MM.1S (cell line): ENCODE results near the gene MMP19.

Experiments used
- DNase-seq: peaks from one replicate; pipeline ENCODE4 v3.0.0-alpha.2; 2015
- H2AFZ ChIP-seq: fragments of 300-600 bp; sonication (generic); 2 replicates; pipeline ENCODE4 v1.6.0; 2016; ENCODE audit warnings: antibody characterized with exemption, low read length
- H3F3A ChIP-seq: fragments of 300-600 bp; sonication (generic); 2 replicates; pipeline ENCODE4 v1.6.1; 2016; ENCODE audit warnings: mild to moderate bottlenecking, antibody characterized with exemption, low read length, moderate library complexity, mixed read lengths; ENCODE audit not compliant: insufficient read depth
- H3K27ac ChIP-seq: fragments of 300-600 bp; sonication (generic); 2 replicates; pipeline ENCODE4 v1.5.1; 2016; ENCODE audit warnings: mild to moderate bottlenecking, low read length
- H3K27me3 ChIP-seq: fragments of 300-600 bp; sonication (generic); replicated peaks from 2 replicates; pipeline ENCODE4 v1.6.0; 2016; ENCODE audit warnings: low read length; ENCODE audit not compliant: insufficient read depth
- H3K36me3 ChIP-seq: fragments of 300-600 bp; sonication (generic); replicated peaks from 2 replicates; pipeline ENCODE4 v1.6.1; 2016; ENCODE audit warnings: mild to moderate bottlenecking, low read length, mixed read lengths; ENCODE audit not compliant: insufficient read depth
- H3K4me1 ChIP-seq: fragments of 300-600 bp; sonication (generic); 2 replicates; pipeline ENCODE4 v1.6.1; 2016; ENCODE audit warnings: low read length, mixed read lengths
- H3K4me2 ChIP-seq: fragments of 300-600 bp; sonication (generic); 2 replicates; pipeline ENCODE4 v1.6.0; 2016; ENCODE audit warnings: low read depth, low read length
- H3K4me3 ChIP-seq: fragments of 300-600 bp; sonication (generic); 2 replicates; pipeline ENCODE4 v1.5.1; 2016; ENCODE audit warnings: low read length, mixed read lengths
- H3K79me2 ChIP-seq: fragments of 300-600 bp; sonication (generic); 2 replicates; pipeline ENCODE4 v1.6.1; 2016; ENCODE audit warnings: mixed run types, low read length, mixed read lengths
- H3K9ac ChIP-seq: fragments of 300-600 bp; sonication (generic); 2 replicates; pipeline ENCODE4 v1.6.1; 2016; ENCODE audit warnings: low read length, mixed read lengths
- H3K9me2 ChIP-seq: fragments of 300-600 bp; sonication (generic); replicated peaks from 2 replicates; pipeline ENCODE4 v1.6.1; 2016; ENCODE audit warnings: mild to moderate bottlenecking, low read length, mixed read lengths; ENCODE audit not compliant: insufficient read depth
- H3K9me3 ChIP-seq: fragments of 300-600 bp; sonication (generic); replicated peaks from 2 replicates; pipeline ENCODE4 v1.6.1; 2016; ENCODE audit warnings: mild to moderate bottlenecking, low read length, mixed read lengths; ENCODE audit not compliant: insufficient read depth
- H4K20me1 ChIP-seq: fragments of 300-600 bp; sonication (generic); 2 replicates; pipeline ENCODE4 v1.6.1; 2016; ENCODE audit warnings: mild to moderate bottlenecking, low read length, moderate library complexity, mixed read lengths; ENCODE audit not compliant: insufficient read depth
- CTCF ChIP-seq: fragments of 300-600 bp; sonication (generic); IDR thresholded peaks from 2 replicates; pipeline ENCODE4 v1.5.1; 2016; ENCODE audit warnings: antibody characterized with exemption, low read length, mixed read lengths
- EZH2 ChIP-seq: fragments of 300-600 bp; sonication (generic); optimal IDR thresholded peaks from 2 replicates; pipeline ENCODE3; 2017; ENCODE audit warnings: low read depth, mild to moderate bottlenecking, antibody characterized with exemption, low read length, mixed read lengths
- EZH2phosphoT487 ChIP-seq: fragments of 300-600 bp; sonication (generic); IDR thresholded peaks from 2 replicates; pipeline ENCODE4 v1.6.1; 2018; ENCODE audit warnings: antibody characterized with exemption, low read length

The MMP19 gene

GRCh38 chr12:55850401-55850800 lies 7.7 kb upstream of the MMP19 start:
- H3K27ac ChIP-seq: no peak overlapping the region
- H3K36me3 ChIP-seq: no peaks in the 10 kb centered on the region
- H3K27me3 ChIP-seq: peaks cover 6% of the 10 kb centered on the region; the same call in 1 of the 2 replicates
- no peaks in the 10 kb centered on the region for H3K9me3 ChIP-seq
- no peaks in the 10 kb centered on the region for H3K9me2 ChIP-seq
- no peak overlapping the region for H3K9ac ChIP-seq
- no peaks in the 10 kb centered on the region for H3F3A ChIP-seq
- no peak overlapping the region for H2AFZ ChIP-seq
- no peak for DNase-seq
- H3K4me2 ChIP-seq: no peak overlapping the region
- H4K20me1 ChIP-seq: no peaks in the 10 kb centered on the region
- no peaks in the 10 kb centered on the region for H3K79me2 ChIP-seq
- H3K4me1 ChIP-seq: no peaks in the 10 kb centered on the region
- TF ChIP-seq EZH2 (no peak), CTCF (no peak)
- H3K4me3 ChIP-seq: no peak overlapping the region

GRCh38 chr12:55849616-55850343 lies 7.0 kb upstream of the MMP19 start:
- H3K9me3 ChIP-seq: no peaks in the 10 kb centered on the region
- H3K4me2 ChIP-seq: no peak overlapping the region
- H3K4me3 ChIP-seq: no peak overlapping the region
- no peaks in the 10 kb centered on the region for H3K4me1 ChIP-seq
- DNase-seq: no peak
- H3K79me2 ChIP-seq: no peaks in the 10 kb centered on the region
- no peaks in the 10 kb centered on the region for H3K36me3 ChIP-seq
- no peaks in the 10 kb centered on the region for H3F3A ChIP-seq
- H2AFZ ChIP-seq: no peak overlapping the region
- H3K27me3 ChIP-seq: peaks cover 6% of the 10 kb centered on the region; the same call in 1 of the 2 replicates
- H3K9me2 ChIP-seq: no peaks in the 10 kb centered on the region
- no peak for TF ChIP-seq EZH2phosphoT487
- no peak overlapping the region for H3K27ac ChIP-seq
- H4K20me1 ChIP-seq: no peaks in the 10 kb centered on the region
- no peak overlapping the region for H3K9ac ChIP-seq

- no peaks in the 10 kb centered on the region for H3F3A ChIP-seq
- no peak for DNase-seq
- H3K27me3 ChIP-seq: peaks cover 6% of the 10 kb centered on the region; the same call in 1 of the 2 replicates
- H3K4me3 ChIP-seq: no peak overlapping the region
- H3K9me3 ChIP-seq: no peaks in the 10 kb centered on the region
- H3K4me1 ChIP-seq: no peaks in the 10 kb centered on the region
- no peak overlapping the region for H3K27ac ChIP-seq
- no peak overlapping the region for H3K9ac ChIP-seq
- H3K9me2 ChIP-seq: no peaks in the 10 kb centered on the region
- H3K4me2 ChIP-seq: no peak overlapping the region
- no peaks in the 10 kb centered on the region for H3K36me3 ChIP-seq
- no peaks in the 10 kb centered on the region for H3K79me2 ChIP-seq
- H4K20me1 ChIP-seq: no peaks in the 10 kb centered on the region
- TF ChIP-seq EZH2phosphoT487: no peak
- no peak for TF ChIP-seq EZH2
- H2AFZ ChIP-seq: no peak overlapping the region
Observed at GRCh38 chr12:55847603-55848291, 5.0 kb upstream of the MMP19 start.

GRCh38 chr12:55847033-55847432 lies 4.3 kb upstream of the MMP19 start:
- Histone ChIP-seq H3K9ac (no peak overlapping the region), H3K4me2 (no peak overlapping the region), H3F3A (no peaks in the 10 kb centered on the region), H3K9me2 (no peaks in the 10 kb centered on the region), H3K79me2 (no peaks in the 10 kb centered on the region), H3K4me3 (no peak overlapping the region), H3K36me3 (no peaks in the 10 kb centered on the region), H2AFZ (no peak overlapping the region), H3K4me1 (no peaks in the 10 kb centered on the region), H3K27me3 (peaks cover 6% of the 10 kb centered on the region; the same call in 1 of the 2 replicates), H3K9me3 (no peaks in the 10 kb centered on the region), H3K27ac (no peak overlapping the region), H4K20me1 (no peaks in the 10 kb centered on the region)
- DNase-seq: no peak
- TF ChIP-seq CTCF (no peak), EZH2phosphoT487 (no peak), EZH2 (no peak)
